RWPE1 (cell line): ENCODE data around the gene CYB561D2.
A peak's percentile ranks its signal among the peaks of the same experiment; 100 is the strongest.

Experiments
- CTCF ChIA-PET: fragments of 350-600 bp; sonication (Branson Sonifier 250); formaldehyde crosslinking; extraction: SDS; loops from one replicate; lab custom pipeline; 2021; lab: Yijun Ruan, JAX
- POLR2A ChIA-PET: fragments of 400-600 bp; formaldehyde crosslinking; extraction: SDS; loops from one replicate; lab custom pipeline; 2020; ENCODE audit warnings: antibody characterized with exemption; ENCODE audit not compliant: low non-redundant PET; lab: Yijun Ruan, JAX
- DNase-seq: peaks from one replicate; pipeline ENCODE4 v3.0.0; 2012; ENCODE audit warnings: low spot score
- H3K27ac ChIP-seq: fragments of 450-650 bp; 2 replicates; pipeline ENCODE4 v1.5.1; 2017
- CTCF ChIP-seq: fragments of 450-650 bp; conservative IDR thresholded peaks from 2 replicates; pipeline ENCODE4 v1.5.1; 2017; ENCODE audit warnings: low read depth, mild to moderate bottlenecking

Gene CYB561D2

GRCh38 chr3:50353245-50354004 is 2.8 kb downstream of the CYB561D2 start:
- TF ChIP-seq CTCF, result no peak
- ChIA-PET POLR2A (interaction anchor here (0.8 to 1.1 kb wide), 2 partner anchors 13 to 14 kb away, joined by 3 to 4 read pairs; partner anchors contain the start of gene RASSF1), CTCF (interaction anchor here (0.8 kb wide), 1 partner anchor 189 kb away, joined by 3 read pairs; no protein-coding TSS in a partner anchor)
- peak overlapping the region; percentile 77 for H3K27ac ChIP-seq
- DNase-seq, result no peak

GRCh38 chr3:50354186-50354764 is 3.6 kb downstream of the CYB561D2 start:
- ChIA-PET POLR2A (interaction anchor here (1.1 kb wide), 1 partner anchor 13 kb away, joined by 3 read pairs; the partner anchor contains the start of gene RASSF1), CTCF (interaction anchor here (0.6 kb wide), 1 partner anchor 439 kb away, joined by 3 read pairs; no protein-coding TSS in a partner anchor)
- H3K27ac ChIP-seq, result peak overlapping the region; percentile 77

GRCh38 chr3:50354850-50355249 is 4.2 kb downstream of the CYB561D2 start:
- H3K27ac ChIP-seq, result peak overlapping the region; percentile 77
- ChIA-PET POLR2A (interaction anchor here (1.1 kb wide), 1 partner anchor 14 kb away, joined by 3 read pairs; the partner anchor contains the start of gene RASSF1), CTCF (no interaction called here)

More at GRCh38 chr3:50354186-50354764, 3.6 kb downstream of the CYB561D2 start:
- DNase-seq, result no peak
- no peak for TF ChIP-seq CTCF

GRCh38 chr3:50355829-50356552 is 5.3 kb downstream of the CYB561D2 start:
- ChIA-PET CTCF (no interaction called here), POLR2A (no interaction called here)
- H3K27ac ChIP-seq, result peak overlapping the region; percentile 77
- DNase-seq, result no peak
- TF ChIP-seq CTCF, result no peak

More at GRCh38 chr3:50354850-50355249, 4.2 kb downstream of the CYB561D2 start:
- no peak for DNase-seq
- TF ChIP-seq CTCF, result no peak

- peak overlapping the region; percentile 77 for H3K27ac ChIP-seq
- no peak for DNase-seq
- CTCF ChIA-PET, result no interaction called here
- TF ChIP-seq CTCF, result no peak
- POLR2A ChIA-PET, result no interaction called here
These were observed 5.9 kb downstream of the CYB561D2 start for GRCh38 chr3:50356553-50356952.

GRCh38 chr3:50357481-50357880 is 6.8 kb downstream of the CYB561D2 start:
- POLR2A ChIA-PET, result no interaction called here
- peak overlapping the region; percentile 77 for H3K27ac ChIP-seq
- TF ChIP-seq CTCF, result no peak
- no peak for DNase-seq
- CTCF ChIA-PET, result no interaction called here
